A549 (cell line): ENCODE results near the gene IDS.
"Not testable (repeated sequence)": the region's sequence is repeated elsewhere in the genome, so short reads cannot be mapped to it uniquely, and the experiment has no call there.

Experiments used
- CEBPB ChIP-seq, 2 experiments: fragments of >200 bp in 1 of 2; sonication (Bioruptor Twin) in 1 of 2; formaldehyde crosslinking in 1 of 2; IDR thresholded peaks; 2 replicates each; pipeline ENCODE4 v1.6.1; 2012 to 2016
- EP300 ChIP-seq, 2 experiments: fragments of >200 bp; sonication (Bioruptor Twin); formaldehyde crosslinking; IDR thresholded peaks; 2 replicates in 1 of 2; 3 replicates in 1 of 2; pipeline ENCODE4 v1.6.1; 2016 to 2017
- POLR2A ChIP-seq: IDR thresholded peaks from 2 replicates; pipeline ENCODE4 v1.6.1; 2012; ENCODE audit warnings: mild to moderate bottlenecking, low read length
- POLR2AphosphoS2 ChIP-seq: conservative IDR thresholded peaks from 2 replicates; pipeline ENCODE4 v1.6.1; 2012; ENCODE audit warnings: low read length, improper control_type of control experiment, inconsistent platforms
- SMC3 ChIP-seq: fragments of >200 bp; sonication (Bioruptor Twin); formaldehyde crosslinking; IDR thresholded peaks from 3 replicates; pipeline ENCODE4 v1.6.1; 2018; ENCODE audit warnings: inconsistent platforms
- TF ChIP-seq, protein P1 (sequence below): fragments of >200 bp; sonication (Bioruptor Twin); formaldehyde crosslinking; IDR thresholded peaks from 3 replicates; pipeline ENCODE4 v1.5.1; 2016

GRCh38 chrX:149526318-149527033 is 21.4 kb upstream of the IDS start:
- TF ChIP-seq, protein P1, sequence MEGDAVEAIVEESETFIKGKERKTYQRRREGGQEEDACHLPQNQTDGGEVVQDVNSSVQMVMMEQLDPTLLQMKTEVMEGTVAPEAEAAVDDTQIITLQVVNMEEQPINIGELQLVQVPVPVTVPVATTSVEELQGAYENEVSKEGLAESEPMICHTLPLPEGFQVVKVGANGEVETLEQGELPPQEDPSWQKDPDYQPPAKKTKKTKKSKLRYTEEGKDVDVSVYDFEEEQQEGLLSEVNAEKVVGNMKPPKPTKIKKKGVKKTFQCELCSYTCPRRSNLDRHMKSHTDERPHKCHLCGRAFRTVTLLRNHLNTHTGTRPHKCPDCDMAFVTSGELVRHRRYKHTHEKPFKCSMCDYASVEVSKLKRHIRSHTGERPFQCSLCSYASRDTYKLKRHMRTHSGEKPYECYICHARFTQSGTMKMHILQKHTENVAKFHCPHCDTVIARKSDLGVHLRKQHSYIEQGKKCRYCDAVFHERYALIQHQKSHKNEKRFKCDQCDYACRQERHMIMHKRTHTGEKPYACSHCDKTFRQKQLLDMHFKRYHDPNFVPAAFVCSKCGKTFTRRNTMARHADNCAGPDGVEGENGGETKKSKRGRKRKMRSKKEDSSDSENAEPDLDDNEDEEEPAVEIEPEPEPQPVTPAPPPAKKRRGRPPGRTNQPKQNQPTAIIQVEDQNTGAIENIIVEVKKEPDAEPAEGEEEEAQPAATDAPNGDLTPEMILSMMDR: not testable (repeated sequence)
- not testable (repeated sequence) for TF ChIP-seq CEBPB (IDR thresholded peaks at IDR 0.05); POLR2A; EP300 (IDR thresholded peaks at IDR 0.05); POLR2AphosphoS2; SMC3
